Measurements from ENCODE around the gene STRN.
"Not testable (repeated sequence)": the region's sequence is repeated elsewhere in the genome, so short reads cannot be mapped to it uniquely, and the experiment has no call there.

STRN gene

GRCh38 chr2:36839976-36840617, 126.2 kb downstream of the STRN start:
- Histone ChIP-seq H3K27me3 (ENCODE audit: insufficient read depth, low read length) (no peaks in the 10 kb centered on the region), H2AFZ (ENCODE audit: low read length, unreplicated experiment) (no peak overlapping the region), H3K27ac (ENCODE audit: low read depth, low read length) (no peak overlapping the region), H3K4me3 (ENCODE audit: low read depth, low read length) (no peak overlapping the region), H3K4me1 (ENCODE audit: control insufficient read depth, insufficient read depth, low read length, unreplicated experiment) (no peaks in the 10 kb centered on the region), H3K79me2 (ENCODE audit: control insufficient read depth, insufficient read depth, low read length, unreplicated experiment) (no peaks in the 10 kb centered on the region), H3K36me3 (ENCODE audit: insufficient read depth, low read length) (no peaks in the 10 kb centered on the region)

GRCh38 chr2:36834731-36835524, 131.4 kb downstream of the STRN start:
- Histone ChIP-seq H2AFZ (ENCODE audit: low read length, unreplicated experiment) (no peak overlapping the region), H3K4me1 (ENCODE audit: control insufficient read depth, insufficient read depth, low read length, unreplicated experiment) (no peaks in the 10 kb centered on the region), H3K27ac (ENCODE audit: low read depth, low read length) (no peak overlapping the region), H3K27me3 (ENCODE audit: insufficient read depth, low read length) (no peaks in the 10 kb centered on the region), H3K4me3 (ENCODE audit: low read depth, low read length) (no peak overlapping the region), H3K79me2 (ENCODE audit: control insufficient read depth, insufficient read depth, low read length, unreplicated experiment) (no peaks in the 10 kb centered on the region), H3K36me3 (ENCODE audit: insufficient read depth, low read length) (0 out of 2 replicates have a peak, but pooled peaks cover 2% of the 10 kb centered on the region)

GRCh38 chr2:36834203-36834602, 132.1 kb downstream of the STRN start:
- H2AFZ ChIP-seq (ENCODE audit: low read length, unreplicated experiment): no peak overlapping the region
- no peak overlapping the region for H3K27ac ChIP-seq (ENCODE audit: low read depth, low read length)
- no peaks in the 10 kb centered on the region for H3K79me2 ChIP-seq (ENCODE audit: control insufficient read depth, insufficient read depth, low read length, unreplicated experiment)
- no peaks in the 10 kb centered on the region for H3K4me1 ChIP-seq (ENCODE audit: control insufficient read depth, insufficient read depth, low read length, unreplicated experiment)
- H3K36me3 ChIP-seq (ENCODE audit: insufficient read depth, low read length): 0 out of 2 replicates have a peak, but pooled peaks cover 2% of the 10 kb centered on the region
- H3K4me3 ChIP-seq (ENCODE audit: low read depth, low read length): no peak overlapping the region
- H3K27me3 ChIP-seq (ENCODE audit: insufficient read depth, low read length): no peaks in the 10 kb centered on the region

- Histone ChIP-seq H3K27me3 (ENCODE audit: insufficient read depth, low read length) (no peaks in the 10 kb centered on the region; the same call in 1 of the 2 replicates), H3K36me3 (ENCODE audit: insufficient read depth, low read length) (0 out of 2 replicates have a peak, but pooled peaks cover 2% of the 10 kb centered on the region), H3K4me1 (ENCODE audit: control insufficient read depth, insufficient read depth, low read length, unreplicated experiment) (no peaks in the 10 kb centered on the region), H3K27ac (ENCODE audit: low read depth, low read length) (no peak overlapping the region), H3K79me2 (ENCODE audit: control insufficient read depth, insufficient read depth, low read length, unreplicated experiment) (no peaks in the 10 kb centered on the region), H3K4me3 (ENCODE audit: low read depth, low read length) (no peak overlapping the region), H2AFZ (ENCODE audit: low read length, unreplicated experiment) (no peak overlapping the region)
Measured at GRCh38 chr2:36831185-36831584, 135.2 kb downstream of the STRN start.

GRCh38 chr2:36824683-36825082, 141.7 kb downstream of the STRN start:
- H3K4me1 ChIP-seq (ENCODE audit: control insufficient read depth, insufficient read depth, low read length, unreplicated experiment); H3K4me3 ChIP-seq (ENCODE audit: low read depth, low read length); H3K27ac ChIP-seq (ENCODE audit: low read depth, low read length); H3K79me2 ChIP-seq (ENCODE audit: control insufficient read depth, insufficient read depth, low read length, unreplicated experiment); H2AFZ ChIP-seq (ENCODE audit: low read length, unreplicated experiment); H3K27me3 ChIP-seq (ENCODE audit: insufficient read depth, low read length); H3K36me3 ChIP-seq (ENCODE audit: insufficient read depth, low read length): not testable (repeated sequence)

GRCh38 chr2:36824273-36824672, 142.1 kb downstream of the STRN start:
- Histone ChIP-seq H3K36me3 (ENCODE audit: insufficient read depth, low read length) (no peaks in the 10 kb centered on the region), H3K27me3 (ENCODE audit: insufficient read depth, low read length) (peaks cover 5% of the 10 kb centered on the region), H3K27ac (ENCODE audit: low read depth, low read length) (no peak overlapping the region), H3K4me3 (ENCODE audit: low read depth, low read length) (no peak overlapping the region), H3K79me2 (ENCODE audit: control insufficient read depth, insufficient read depth, low read length, unreplicated experiment) (no peaks in the 10 kb centered on the region), H2AFZ (ENCODE audit: low read length, unreplicated experiment) (no peak overlapping the region), H3K4me1 (ENCODE audit: control insufficient read depth, insufficient read depth, low read length, unreplicated experiment) (no peaks in the 10 kb centered on the region)

GRCh38 chr2:36823862-36824261, 142.5 kb downstream of the STRN start:
- H3K27ac ChIP-seq (ENCODE audit: low read depth, low read length): no peak overlapping the region
- no peaks in the 10 kb centered on the region for H3K79me2 ChIP-seq (ENCODE audit: control insufficient read depth, insufficient read depth, low read length, unreplicated experiment)
- H3K27me3 ChIP-seq (ENCODE audit: insufficient read depth, low read length): peaks cover 5% of the 10 kb centered on the region
- H3K36me3 ChIP-seq (ENCODE audit: insufficient read depth, low read length): no peaks in the 10 kb centered on the region
- no peak overlapping the region for H2AFZ ChIP-seq (ENCODE audit: low read length, unreplicated experiment)
- no peak overlapping the region for H3K4me3 ChIP-seq (ENCODE audit: low read depth, low read length)
- H3K4me1 ChIP-seq (ENCODE audit: control insufficient read depth, insufficient read depth, low read length, unreplicated experiment): no peaks in the 10 kb centered on the region

- H3K4me1 ChIP-seq (ENCODE audit: control insufficient read depth, insufficient read depth, low read length, unreplicated experiment): peaks cover 4% of the 10 kb centered on the region
- H3K79me2 ChIP-seq (ENCODE audit: control insufficient read depth, insufficient read depth, low read length, unreplicated experiment): no peaks in the 10 kb centered on the region
- H3K27ac ChIP-seq (ENCODE audit: low read depth, low read length): no peak overlapping the region
- H3K36me3 ChIP-seq (ENCODE audit: insufficient read depth, low read length): no peaks in the 10 kb centered on the region
- H2AFZ ChIP-seq (ENCODE audit: low read length, unreplicated experiment): no peak overlapping the region
- H3K4me3 ChIP-seq (ENCODE audit: low read depth, low read length): no peak overlapping the region
- H3K27me3 ChIP-seq (ENCODE audit: insufficient read depth, low read length): peaks cover 5% of the 10 kb centered on the region; the same call in 1 of the 2 replicates
Measured at GRCh38 chr2:36820942-36821605, 145.3 kb downstream of the STRN start.

GRCh38 chr2:36819095-36819711, 147.1 kb downstream of the STRN start:
- H2AFZ ChIP-seq (ENCODE audit: low read length, unreplicated experiment): no peak overlapping the region
- H3K4me3 ChIP-seq (ENCODE audit: low read depth, low read length): no peak overlapping the region
- H3K36me3 ChIP-seq (ENCODE audit: insufficient read depth, low read length): no peaks in the 10 kb centered on the region
- no peak overlapping the region for H3K27ac ChIP-seq (ENCODE audit: low read depth, low read length)
- peaks cover 4% of the 10 kb centered on the region for H3K4me1 ChIP-seq (ENCODE audit: control insufficient read depth, insufficient read depth, low read length, unreplicated experiment)
- H3K27me3 ChIP-seq (ENCODE audit: insufficient read depth, low read length): no peaks in the 10 kb centered on the region; the same call in 1 of the 2 replicates
- H3K79me2 ChIP-seq (ENCODE audit: control insufficient read depth, insufficient read depth, low read length, unreplicated experiment): no peaks in the 10 kb centered on the region

GRCh38 chr2:36818542-36818941, 147.8 kb downstream of the STRN start:
- H3K27ac ChIP-seq (ENCODE audit: low read depth, low read length): no peak overlapping the region
- H3K27me3 ChIP-seq (ENCODE audit: insufficient read depth, low read length): no peaks in the 10 kb centered on the region
- H2AFZ ChIP-seq (ENCODE audit: low read length, unreplicated experiment): no peak overlapping the region
- H3K4me3 ChIP-seq (ENCODE audit: low read depth, low read length): no peak overlapping the region
- no peaks in the 10 kb centered on the region for H3K79me2 ChIP-seq (ENCODE audit: control insufficient read depth, insufficient read depth, low read length, unreplicated experiment)
- no peaks in the 10 kb centered on the region for H3K36me3 ChIP-seq (ENCODE audit: insufficient read depth, low read length)
- H3K4me1 ChIP-seq (ENCODE audit: control insufficient read depth, insufficient read depth, low read length, unreplicated experiment): peaks cover 4% of the 10 kb centered on the region

All from ACC112 (cell line).